ENCODE results near the gene CCR7. TPM values are rescaled to one million over a fixed set of nuclear protein-coding genes. Genes with fewer than 3 reads are reported as not detected.
A peak's percentile ranks its signal among the peaks of the same experiment; 100 is the strongest.

Gene CCR7
- polyA plus RNA-seq, 2 of the 4 experiments (the other 2 are of a cell fraction): 0.84 to 1.4 TPM

DNA sequence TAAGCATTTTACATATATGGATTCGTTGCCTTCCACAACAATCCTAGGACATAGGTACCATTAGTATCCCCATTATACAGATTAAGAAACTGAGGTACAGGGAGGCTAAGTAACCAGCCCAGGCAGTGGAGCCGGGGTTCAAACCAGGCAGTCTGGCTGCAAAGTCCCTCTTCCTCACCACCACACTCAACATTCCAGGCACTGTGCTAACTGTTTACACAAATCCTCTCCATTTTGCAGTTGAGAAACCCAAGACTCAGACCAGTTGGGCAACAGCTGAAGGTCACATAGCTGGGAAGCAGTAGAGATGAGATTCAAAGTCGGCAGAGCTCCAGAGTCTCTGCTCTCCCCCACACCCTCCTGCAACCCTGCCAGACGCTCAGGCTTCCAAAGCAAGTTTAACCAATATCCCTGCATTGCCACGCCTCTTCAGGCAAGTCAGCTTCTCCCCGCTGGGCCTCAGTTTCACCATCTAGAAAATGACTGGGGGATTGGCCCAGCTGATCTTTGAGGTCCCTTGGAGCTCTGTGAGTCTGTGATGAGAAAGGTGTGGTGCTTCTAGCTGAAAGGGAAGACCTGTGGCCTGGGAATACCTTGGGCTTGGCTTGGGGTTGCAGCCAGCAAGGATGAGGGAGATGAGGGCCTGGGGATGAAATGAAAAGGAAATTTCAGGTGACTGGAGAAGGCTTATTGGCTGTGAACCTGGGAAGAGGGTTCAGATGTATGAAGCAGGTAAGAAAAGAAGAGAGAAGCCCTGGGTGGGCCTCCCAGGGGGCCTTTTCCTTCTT is 14.0 kb downstream of the CCR7 start (continued):
- TF ChIP-seq, protein P1, sequence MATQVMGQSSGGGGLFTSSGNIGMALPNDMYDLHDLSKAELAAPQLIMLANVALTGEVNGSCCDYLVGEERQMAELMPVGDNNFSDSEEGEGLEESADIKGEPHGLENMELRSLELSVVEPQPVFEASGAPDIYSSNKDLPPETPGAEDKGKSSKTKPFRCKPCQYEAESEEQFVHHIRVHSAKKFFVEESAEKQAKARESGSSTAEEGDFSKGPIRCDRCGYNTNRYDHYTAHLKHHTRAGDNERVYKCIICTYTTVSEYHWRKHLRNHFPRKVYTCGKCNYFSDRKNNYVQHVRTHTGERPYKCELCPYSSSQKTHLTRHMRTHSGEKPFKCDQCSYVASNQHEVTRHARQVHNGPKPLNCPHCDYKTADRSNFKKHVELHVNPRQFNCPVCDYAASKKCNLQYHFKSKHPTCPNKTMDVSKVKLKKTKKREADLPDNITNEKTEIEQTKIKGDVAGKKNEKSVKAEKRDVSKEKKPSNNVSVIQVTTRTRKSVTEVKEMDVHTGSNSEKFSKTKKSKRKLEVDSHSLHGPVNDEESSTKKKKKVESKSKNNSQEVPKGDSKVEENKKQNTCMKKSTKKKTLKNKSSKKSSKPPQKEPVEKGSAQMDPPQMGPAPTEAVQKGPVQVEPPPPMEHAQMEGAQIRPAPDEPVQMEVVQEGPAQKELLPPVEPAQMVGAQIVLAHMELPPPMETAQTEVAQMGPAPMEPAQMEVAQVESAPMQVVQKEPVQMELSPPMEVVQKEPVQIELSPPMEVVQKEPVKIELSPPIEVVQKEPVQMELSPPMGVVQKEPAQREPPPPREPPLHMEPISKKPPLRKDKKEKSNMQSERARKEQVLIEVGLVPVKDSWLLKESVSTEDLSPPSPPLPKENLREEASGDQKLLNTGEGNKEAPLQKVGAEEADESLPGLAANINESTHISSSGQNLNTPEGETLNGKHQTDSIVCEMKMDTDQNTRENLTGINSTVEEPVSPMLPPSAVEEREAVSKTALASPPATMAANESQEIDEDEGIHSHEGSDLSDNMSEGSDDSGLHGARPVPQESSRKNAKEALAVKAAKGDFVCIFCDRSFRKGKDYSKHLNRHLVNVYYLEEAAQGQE (IDR thresholded peaks at IDR 0.05): no peak
- no peak; the same call in 1 of the 2 replicates for TF ChIP-seq NPAS2 (CRISPR knock-in tag; IDR thresholded peaks at IDR 0.05; ENCODE audit: borderline replicate concordance)
- TF ChIP-seq, protein P2, sequence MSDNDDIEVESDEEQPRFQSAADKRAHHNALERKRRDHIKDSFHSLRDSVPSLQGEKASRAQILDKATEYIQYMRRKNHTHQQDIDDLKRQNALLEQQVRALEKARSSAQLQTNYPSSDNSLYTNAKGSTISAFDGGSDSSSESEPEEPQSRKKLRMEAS (IDR thresholded peaks at IDR 0.05): peak; percentile 86
- no peak for TF ChIP-seq NFE2L2 (conservative IDR thresholded peaks at IDR 0.05; ENCODE audit: low read length)
- TF ChIP-seq EHMT2 (IDR thresholded peaks at IDR 0.05; ENCODE audit: low read depth): no peak
- TF ChIP-seq, protein P3, sequence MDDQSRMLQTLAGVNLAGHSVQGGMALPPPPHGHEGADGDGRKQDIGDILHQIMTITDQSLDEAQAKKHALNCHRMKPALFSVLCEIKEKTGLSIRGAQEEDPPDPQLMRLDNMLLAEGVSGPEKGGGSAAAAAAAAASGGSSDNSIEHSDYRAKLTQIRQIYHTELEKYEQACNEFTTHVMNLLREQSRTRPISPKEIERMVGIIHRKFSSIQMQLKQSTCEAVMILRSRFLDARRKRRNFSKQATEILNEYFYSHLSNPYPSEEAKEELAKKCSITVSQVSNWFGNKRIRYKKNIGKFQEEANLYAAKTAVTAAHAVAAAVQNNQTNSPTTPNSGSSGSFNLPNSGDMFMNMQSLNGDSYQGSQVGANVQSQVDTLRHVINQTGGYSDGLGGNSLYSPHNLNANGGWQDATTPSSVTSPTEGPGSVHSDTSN (IDR thresholded peaks at IDR 0.05): peak; percentile 91
- TF ChIP-seq, protein P4, sequence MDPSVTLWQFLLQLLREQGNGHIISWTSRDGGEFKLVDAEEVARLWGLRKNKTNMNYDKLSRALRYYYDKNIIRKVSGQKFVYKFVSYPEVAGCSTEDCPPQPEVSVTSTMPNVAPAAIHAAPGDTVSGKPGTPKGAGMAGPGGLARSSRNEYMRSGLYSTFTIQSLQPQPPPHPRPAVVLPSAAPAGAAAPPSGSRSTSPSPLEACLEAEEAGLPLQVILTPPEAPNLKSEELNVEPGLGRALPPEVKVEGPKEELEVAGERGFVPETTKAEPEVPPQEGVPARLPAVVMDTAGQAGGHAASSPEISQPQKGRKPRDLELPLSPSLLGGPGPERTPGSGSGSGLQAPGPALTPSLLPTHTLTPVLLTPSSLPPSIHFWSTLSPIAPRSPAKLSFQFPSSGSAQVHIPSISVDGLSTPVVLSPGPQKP (IDR thresholded peaks at IDR 0.05; ENCODE audit: low read depth, low read length): 0 out of 2 replicates have a peak, but pooled peaks have one; percentile 33
- TF ChIP-seq KDM1A (IDR thresholded peaks at IDR 0.05; ENCODE audit: low read depth): peak; percentile 100
- peak; percentile 89; the same call in 1 of the 2 replicates for TF ChIP-seq EHF (CRISPR knock-in tag; IDR thresholded peaks at IDR 0.05)
- no peak for TF ChIP-seq NR3C1 (IDR thresholded peaks at IDR 0.05)
- TF ChIP-seq HOXB13 (CRISPR knock-in tag; IDR thresholded peaks at IDR 0.05; ENCODE audit: low read depth): peak; percentile 96
- TF ChIP-seq FOSL2 (IDR thresholded peaks at IDR 0.05): peak; percentile 75
- TF ChIP-seq FOSL2 (CRISPR knock-in tag; IDR thresholded peaks at IDR 0.05): peak; percentile 92
- 0 out of 2 replicates have a peak, but pooled peaks have one; percentile 23 for TF ChIP-seq RFX5 (IDR thresholded peaks at IDR 0.05)
- peak; percentile 97 for TF ChIP-seq ESRRA (IDR thresholded peaks at IDR 0.05; ENCODE audit: borderline replicate concordance, low read length)
- TF ChIP-seq HOXB5 (CRISPR knock-in tag; IDR thresholded peaks at IDR 0.05): peak; percentile 88
- TF ChIP-seq, protein P5, sequence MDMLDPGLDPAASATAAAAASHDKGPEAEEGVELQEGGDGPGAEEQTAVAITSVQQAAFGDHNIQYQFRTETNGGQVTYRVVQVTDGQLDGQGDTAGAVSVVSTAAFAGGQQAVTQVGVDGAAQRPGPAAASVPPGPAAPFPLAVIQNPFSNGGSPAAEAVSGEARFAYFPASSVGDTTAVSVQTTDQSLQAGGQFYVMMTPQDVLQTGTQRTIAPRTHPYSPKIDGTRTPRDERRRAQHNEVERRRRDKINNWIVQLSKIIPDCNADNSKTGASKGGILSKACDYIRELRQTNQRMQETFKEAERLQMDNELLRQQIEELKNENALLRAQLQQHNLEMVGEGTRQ (IDR thresholded peaks at IDR 0.05): no peak
- TF ChIP-seq CHD4 (IDR thresholded peaks at IDR 0.05; ENCODE audit: borderline replicate concordance): peak; percentile 99
- TF ChIP-seq, protein P6, sequence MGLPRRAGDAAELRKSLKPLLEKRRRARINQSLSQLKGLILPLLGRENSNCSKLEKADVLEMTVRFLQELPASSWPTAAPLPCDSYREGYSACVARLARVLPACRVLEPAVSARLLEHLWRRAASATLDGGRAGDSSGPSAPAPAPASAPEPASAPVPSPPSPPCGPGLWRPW (IDR thresholded peaks at IDR 0.05): peak; percentile 97
- no peak for TF ChIP-seq ZC3H11A (IDR thresholded peaks at IDR 0.05)
- peak; percentile 94 for TF ChIP-seq RARB (CRISPR knock-in tag; IDR thresholded peaks at IDR 0.05)
- no peak for TF ChIP-seq CBX8 (IDR thresholded peaks at IDR 0.05)
- TF ChIP-seq FOSB (CRISPR knock-in tag; IDR thresholded peaks at IDR 0.05): peak; percentile 73; the same call in 1 of the 2 replicates
- no peak for TF ChIP-seq CHD2 (IDR thresholded peaks at IDR 0.05; ENCODE audit: low read length, partially characterized antibody)
- TF ChIP-seq ZSCAN20 (CRISPR knock-in tag; IDR thresholded peaks at IDR 0.05): peak; percentile 96
